Neural progenitor cell (in vitro differentiated cells): ENCODE data around the gene ZNF503. TPM values are rescaled to one million over a fixed set of nuclear protein-coding genes. Genes with fewer than 3 reads are reported as not detected.
"Not testable (repeated sequence)": the region's sequence is repeated elsewhere in the genome, so short reads cannot be mapped to it uniquely, and the experiment has no call there.

Experiments used
- DNase-seq: peaks from one replicate; pipeline ENCODE4 v3.0.0-alpha.2; 2016; ENCODE audit warnings: low spot score
- H2AFZ ChIP-seq: fragments of 200-600 bp; sonication (generic); replicated peaks from 2 replicates; pipeline ENCODE4 v1.6.1; 2016; ENCODE audit warnings: antibody characterized with exemption
- H3F3A ChIP-seq: fragments of 200-600 bp; sonication (generic); 2 replicates; pipeline ENCODE4 v1.6.1; 2016; ENCODE audit warnings: antibody characterized with exemption, low read depth
- H3K27ac ChIP-seq: fragments of 200-600 bp; sonication (generic); 2 replicates; pipeline ENCODE4 v1.5.1; 2016; ENCODE audit warnings: mild to moderate bottlenecking
- H3K27me3 ChIP-seq: fragments of 200-600 bp; sonication (generic); 2 replicates; pipeline ENCODE4 v1.6.1; 2016; ENCODE audit warnings: mild to moderate bottlenecking, moderate library complexity
- H3K36me3 ChIP-seq: fragments of 200-600 bp; sonication (generic); 2 replicates; pipeline ENCODE4 v1.5.1; 2016
- H3K4me1 ChIP-seq: fragments of 200-600 bp; sonication (generic); 2 replicates; pipeline ENCODE4 v1.6.1; 2016; ENCODE audit warnings: mixed run types
- H3K4me2 ChIP-seq: fragments of 200-600 bp; sonication (generic); 2 replicates; pipeline ENCODE4 v1.6.1; 2016
- H3K4me3 ChIP-seq: fragments of 200-600 bp; sonication (generic); 2 replicates; pipeline ENCODE4 v1.5.1; 2016
- H3K79me2 ChIP-seq: fragments of 200-600 bp; sonication (generic); 2 replicates; pipeline ENCODE4 v1.6.1; 2016; ENCODE audit warnings: low read depth
- H3K9ac ChIP-seq: fragments of 200-600 bp; sonication (generic); 2 replicates; pipeline ENCODE4 v1.6.1; 2016
- H3K9me3 ChIP-seq: fragments of 200-600 bp; sonication (generic); 2 replicates; pipeline ENCODE4 v1.5.1; 2016; ENCODE audit warnings: low read depth
- H4K20me1 ChIP-seq: fragments of 200-600 bp; sonication (generic); 2 replicates; pipeline ENCODE4 v1.6.1; 2016; ENCODE audit warnings: low read depth
- H3K27ac Mint-ChIP-seq: 3 replicates; pipeline ENCODE4 v1.8.0; 2021; ENCODE audit warnings: mixed read lengths
- H3K27me3 Mint-ChIP-seq: 2 replicates; pipeline ENCODE4 v1.8.0; 2022; ENCODE audit warnings: low read depth, mild to moderate bottlenecking, inconsistent platforms, moderate library complexity, mixed read lengths; ENCODE audit not compliant: insufficient read depth
- H3K36me3 Mint-ChIP-seq: 3 replicates; pipeline ENCODE4 v1.8.0; 2021; ENCODE audit warnings: mixed read lengths
- H3K4me1 Mint-ChIP-seq: 3 replicates; pipeline ENCODE4 v1.8.0; 2021; ENCODE audit warnings: mixed read lengths
- H3K4me3 Mint-ChIP-seq: 3 replicates; pipeline ENCODE4 v1.8.0; 2021; ENCODE audit warnings: mild to moderate bottlenecking, moderate library complexity, mixed read lengths
- H3K9me3 Mint-ChIP-seq: 3 replicates; pipeline ENCODE4 v1.8.0; 2020; ENCODE audit warnings: mixed read lengths
- EZH2 ChIP-seq: fragments of 200-600 bp; sonication (generic); IDR thresholded peaks from 2 replicates; pipeline ENCODE4 v1.6.1; 2017; ENCODE audit warnings: antibody characterized with exemption, mild to moderate bottlenecking, moderate library complexity
- EZH2phosphoT487 ChIP-seq: fragments of 200-600 bp; sonication (generic); IDR thresholded peaks from 2 replicates; pipeline ENCODE4 v1.6.1; 2017; ENCODE audit warnings: antibody characterized with exemption
- total RNA-seq: library from RNA; depleted of rRNA; stranded (reverse); fragments of >200 nt; gene quantifications from 2 replicates; pipeline ENCODE4 v1.2.3, GENCODE V29; 2015; ENCODE audit warnings: low replicate concordance
- TF ChIP-seq, protein P1 (sequence below): fragments of 200-600 bp; sonication (generic); IDR thresholded peaks from 2 replicates; pipeline ENCODE4 v1.5.1; 2017; ENCODE audit warnings: antibody characterized with exemption, mild to moderate bottlenecking

The ZNF503 gene
- total RNA-seq, 1 donor from 2014 or later = 8.3 TPM

DNA sequence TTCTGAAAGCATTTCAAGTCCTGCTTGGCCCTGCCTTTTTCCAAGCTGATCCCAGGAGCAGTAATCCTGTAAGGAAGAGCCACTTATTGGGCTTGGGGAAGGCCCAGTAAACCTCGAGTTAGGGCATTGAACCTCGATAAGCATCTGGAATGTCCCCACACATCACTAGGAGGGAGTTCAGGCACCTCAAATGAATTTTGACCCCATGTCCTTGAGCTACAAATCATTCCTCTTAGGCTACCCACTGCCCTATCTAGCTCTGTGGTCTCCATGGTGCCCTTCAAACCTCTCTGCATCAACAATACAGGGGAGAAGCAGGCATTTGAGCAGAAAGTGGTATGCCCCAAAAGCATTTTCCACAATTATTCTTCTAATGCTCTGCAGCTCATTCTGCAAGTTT, 33.7 kb downstream of the ZNF503 start:
- DNase-seq = no peak
- no peaks in the 10 kb centered on the region for H3K36me3 ChIP-seq
- no peaks in the 10 kb centered on the region for H3F3A ChIP-seq
- no peak overlapping the region for H2AFZ ChIP-seq
- H3K4me2 ChIP-seq = no peak overlapping the region
- H3K27ac ChIP-seq = no peak overlapping the region
- Mint-ChIP-seq H3K27me3 (no peaks in the 10 kb centered on the region), H3K4me3 (no peak overlapping the region), H3K9me3 (peaks cover 2% of the 10 kb centered on the region), H3K27ac (no peak overlapping the region), H3K4me1 (peaks cover 6% of the 10 kb centered on the region), H3K36me3 (no peaks in the 10 kb centered on the region)
- no peak overlapping the region for H3K4me3 ChIP-seq
- TF ChIP-seq EZH2phosphoT487 (no peak), EZH2 (no peak)
- TF ChIP-seq, protein P1, sequence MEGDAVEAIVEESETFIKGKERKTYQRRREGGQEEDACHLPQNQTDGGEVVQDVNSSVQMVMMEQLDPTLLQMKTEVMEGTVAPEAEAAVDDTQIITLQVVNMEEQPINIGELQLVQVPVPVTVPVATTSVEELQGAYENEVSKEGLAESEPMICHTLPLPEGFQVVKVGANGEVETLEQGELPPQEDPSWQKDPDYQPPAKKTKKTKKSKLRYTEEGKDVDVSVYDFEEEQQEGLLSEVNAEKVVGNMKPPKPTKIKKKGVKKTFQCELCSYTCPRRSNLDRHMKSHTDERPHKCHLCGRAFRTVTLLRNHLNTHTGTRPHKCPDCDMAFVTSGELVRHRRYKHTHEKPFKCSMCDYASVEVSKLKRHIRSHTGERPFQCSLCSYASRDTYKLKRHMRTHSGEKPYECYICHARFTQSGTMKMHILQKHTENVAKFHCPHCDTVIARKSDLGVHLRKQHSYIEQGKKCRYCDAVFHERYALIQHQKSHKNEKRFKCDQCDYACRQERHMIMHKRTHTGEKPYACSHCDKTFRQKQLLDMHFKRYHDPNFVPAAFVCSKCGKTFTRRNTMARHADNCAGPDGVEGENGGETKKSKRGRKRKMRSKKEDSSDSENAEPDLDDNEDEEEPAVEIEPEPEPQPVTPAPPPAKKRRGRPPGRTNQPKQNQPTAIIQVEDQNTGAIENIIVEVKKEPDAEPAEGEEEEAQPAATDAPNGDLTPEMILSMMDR = no peak
- H3K4me1 ChIP-seq = no peaks in the 10 kb centered on the region
- H4K20me1 ChIP-seq = no peaks in the 10 kb centered on the region
- H3K9me3 ChIP-seq = no peaks in the 10 kb centered on the region
- H3K79me2 ChIP-seq = no peaks in the 10 kb centered on the region
- H3K9ac ChIP-seq = no peak overlapping the region
- no peaks in the 10 kb centered on the region for H3K27me3 ChIP-seq

- peaks cover 2% of the 10 kb centered on the region for H3K9me3 Mint-ChIP-seq
- Histone ChIP-seq H2AFZ (no peak overlapping the region), H3K4me1 (no peaks in the 10 kb centered on the region), H3K36me3 (no peaks in the 10 kb centered on the region), H3F3A (no peaks in the 10 kb centered on the region), H4K20me1 (no peaks in the 10 kb centered on the region), H3K9ac (no peak overlapping the region), H3K4me3 (no peak overlapping the region), H3K4me2 (no peak overlapping the region), H3K9me3 (no peaks in the 10 kb centered on the region), H3K27me3 (no peaks in the 10 kb centered on the region), H3K79me2 (no peaks in the 10 kb centered on the region), H3K27ac (no peak overlapping the region)
- H3K4me3 Mint-ChIP-seq = no peak overlapping the region
- no peak overlapping the region for H3K27ac Mint-ChIP-seq
- no peaks in the 10 kb centered on the region for H3K36me3 Mint-ChIP-seq
- TF ChIP-seq, protein P1 = no peak
- TF ChIP-seq EZH2 = no peak
- TF ChIP-seq EZH2phosphoT487 = no peak
- DNase-seq = no peak
- H3K4me1 Mint-ChIP-seq = peaks cover 6% of the 10 kb centered on the region
- H3K27me3 Mint-ChIP-seq = no peaks in the 10 kb centered on the region
These were observed 34.5 kb downstream of the ZNF503 start for GRCh38 chr10:75367021-75367487.

- Histone ChIP-seq H3F3A (no peaks in the 10 kb centered on the region), H2AFZ (no peak overlapping the region), H3K4me3 (no peak overlapping the region), H3K9ac (no peak overlapping the region), H3K9me3 (no peaks in the 10 kb centered on the region), H3K79me2 (no peaks in the 10 kb centered on the region), H3K36me3 (no peaks in the 10 kb centered on the region), H3K27ac (no peak overlapping the region), H3K4me1 (no peaks in the 10 kb centered on the region), H3K27me3 (no peaks in the 10 kb centered on the region), H3K4me2 (no peak overlapping the region), H4K20me1 (no peaks in the 10 kb centered on the region)
- no peak overlapping the region for H3K27ac Mint-ChIP-seq
- no peaks in the 10 kb centered on the region for H3K36me3 Mint-ChIP-seq
- TF ChIP-seq EZH2 (no peak), EZH2phosphoT487 (no peak)
- TF ChIP-seq, protein P1 = peak; percentile 5
- DNase-seq = no peak
- H3K4me1 Mint-ChIP-seq = peaks cover 6% of the 10 kb centered on the region
- H3K4me3 Mint-ChIP-seq = no peak overlapping the region
- no peaks in the 10 kb centered on the region for H3K9me3 Mint-ChIP-seq
- H3K27me3 Mint-ChIP-seq = no peaks in the 10 kb centered on the region
These were observed 38.1 kb downstream of the ZNF503 start for GRCh38 chr10:75363431-75363830.

- H3K4me3 Mint-ChIP-seq, H3K79me2 ChIP-seq, H3K27me3 ChIP-seq, H2AFZ ChIP-seq, H3K36me3 ChIP-seq, H3K9me3 ChIP-seq, H3K27ac Mint-ChIP-seq, H3K36me3 Mint-ChIP-seq, H3F3A ChIP-seq, H3K9ac ChIP-seq, H3K4me3 ChIP-seq, DNase-seq, H3K4me2 ChIP-seq, H4K20me1 ChIP-seq, H3K27ac ChIP-seq, H3K27me3 Mint-ChIP-seq, H3K4me1 ChIP-seq, H3K4me1 Mint-ChIP-seq, H3K9me3 Mint-ChIP-seq: not testable (repeated sequence)
These were observed 41.7 kb downstream of the ZNF503 start for GRCh38 chr10:75359876-75360275.
